Measurements from ENCODE around the gene GDPD1. TPM values are rescaled to one million over a fixed set of nuclear protein-coding genes. Genes with fewer than 3 reads are reported as not detected.

Gene GDPD1
- total RNA-seq, 1 donor = 1.1 TPM

DNA sequence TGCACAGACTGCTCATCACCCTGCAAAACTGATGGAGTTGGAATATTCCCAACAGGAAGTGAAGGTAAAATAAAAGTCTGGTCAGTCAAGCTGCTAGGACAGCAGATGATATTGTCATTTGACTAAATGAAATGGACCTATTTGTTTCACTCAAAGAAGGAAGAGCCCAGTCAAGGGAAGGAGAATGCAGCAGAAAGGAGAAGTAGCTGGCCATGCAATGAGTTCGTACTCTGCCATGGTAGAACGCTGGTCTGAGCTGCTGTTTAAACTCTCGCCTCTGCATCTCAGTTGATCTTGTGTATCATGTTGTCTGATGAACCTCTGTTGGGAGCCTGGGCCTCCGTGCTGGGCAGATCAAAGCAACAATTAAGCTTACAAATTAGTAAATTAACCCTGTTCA is 95.6 kb downstream of the GDPD1 start:
- Histone ChIP-seq H3K27ac (ENCODE audit: low read depth, low read length) (no peak overlapping the region), H3K4me3 (ENCODE audit: insufficient read depth, low read length) (no peak overlapping the region), H4K20me1 (ENCODE audit: insufficient read depth, low read length) (no peaks in the 10 kb centered on the region), H3K9me3 (ENCODE audit: low read depth, low read length) (no peaks in the 10 kb centered on the region), H3K27me3 (ENCODE audit: insufficient read depth, low read length) (no peaks in the 10 kb centered on the region), H3K4me1 (ENCODE audit: insufficient read depth, low read length) (no peaks in the 10 kb centered on the region), H2AFZ (ENCODE audit: low read length) (no peak overlapping the region), H3K79me2 (ENCODE audit: insufficient read depth, low read length) (no peaks in the 10 kb centered on the region), H3K4me2 (ENCODE audit: insufficient read depth, low read length) (no peak overlapping the region), H3K36me3 (ENCODE audit: insufficient read depth, low read length) (no peaks in the 10 kb centered on the region)
- DNase-seq (ENCODE audit: insufficient read length, low spot score, missing footprints) = no peak
- TF ChIP-seq, protein P1, sequence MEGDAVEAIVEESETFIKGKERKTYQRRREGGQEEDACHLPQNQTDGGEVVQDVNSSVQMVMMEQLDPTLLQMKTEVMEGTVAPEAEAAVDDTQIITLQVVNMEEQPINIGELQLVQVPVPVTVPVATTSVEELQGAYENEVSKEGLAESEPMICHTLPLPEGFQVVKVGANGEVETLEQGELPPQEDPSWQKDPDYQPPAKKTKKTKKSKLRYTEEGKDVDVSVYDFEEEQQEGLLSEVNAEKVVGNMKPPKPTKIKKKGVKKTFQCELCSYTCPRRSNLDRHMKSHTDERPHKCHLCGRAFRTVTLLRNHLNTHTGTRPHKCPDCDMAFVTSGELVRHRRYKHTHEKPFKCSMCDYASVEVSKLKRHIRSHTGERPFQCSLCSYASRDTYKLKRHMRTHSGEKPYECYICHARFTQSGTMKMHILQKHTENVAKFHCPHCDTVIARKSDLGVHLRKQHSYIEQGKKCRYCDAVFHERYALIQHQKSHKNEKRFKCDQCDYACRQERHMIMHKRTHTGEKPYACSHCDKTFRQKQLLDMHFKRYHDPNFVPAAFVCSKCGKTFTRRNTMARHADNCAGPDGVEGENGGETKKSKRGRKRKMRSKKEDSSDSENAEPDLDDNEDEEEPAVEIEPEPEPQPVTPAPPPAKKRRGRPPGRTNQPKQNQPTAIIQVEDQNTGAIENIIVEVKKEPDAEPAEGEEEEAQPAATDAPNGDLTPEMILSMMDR (IDR thresholded peaks at IDR 0.05; ENCODE audit: extremely low read depth, low read depth, low read length) = no peak

Small RNA genes within 50 kb of the gene (small RNA-seq; reads per million reads assigned to genes)
- gene RF00019 (not detected), gene SNRPGP17 (not detected)

Other genes starting within 250 kb of the GDPD1 start
- gene TRIM37, start 113.6 kb upstream of the GDPD1 start, total RNA-seq = 36.2 and 40.5 TPM in 2 replicates
- 22.4 and 32.6 TPM in 2 replicates for gene SKA2, start 65.3 kb upstream of the GDPD1 start, total RNA-seq
- 3.8 and 418 TPM in 2 replicates for gene PRR11, start 64.8 kb upstream of the GDPD1 start, total RNA-seq
- gene SMG8, start 10.5 kb upstream of the GDPD1 start, total RNA-seq = 19.7 and 21.7 TPM in 2 replicates
- 24.2 and 28.3 TPM in 2 replicates for gene YPEL2, start 111.1 kb downstream of the GDPD1 start, total RNA-seq

Data from osteoblast (primary cell).